ENCODE measurements around the gene SNTG2.
"Not testable (repeated sequence)": the region's sequence is repeated elsewhere in the genome, so short reads cannot be mapped to it uniquely, and the experiment has no call there.

SNTG2 gene

GRCh38 chr2:1060372-1060771, 109.7 kb downstream of the SNTG2 start:
- no peak for DNase-seq

DNA sequence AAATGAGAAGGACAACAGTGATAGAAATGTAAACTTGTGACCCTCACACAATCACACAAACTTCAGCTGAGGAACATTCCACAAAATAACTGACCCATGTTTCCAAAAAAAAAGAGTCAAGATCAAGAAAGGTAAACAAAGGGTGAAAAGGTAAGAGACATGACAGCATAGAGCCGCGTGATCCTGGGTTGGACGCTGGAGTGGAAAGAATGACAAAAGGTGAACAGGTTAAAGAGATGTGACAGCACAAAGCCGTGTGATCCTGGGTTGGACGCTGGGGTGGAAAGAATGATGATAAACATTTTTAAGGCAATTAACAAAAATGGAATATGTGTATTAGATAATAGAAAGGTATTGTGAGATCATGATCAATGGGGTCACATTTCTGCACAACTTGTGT, 110.3 kb downstream of the SNTG2 start:
- DNase-seq, result no peak

DNA sequence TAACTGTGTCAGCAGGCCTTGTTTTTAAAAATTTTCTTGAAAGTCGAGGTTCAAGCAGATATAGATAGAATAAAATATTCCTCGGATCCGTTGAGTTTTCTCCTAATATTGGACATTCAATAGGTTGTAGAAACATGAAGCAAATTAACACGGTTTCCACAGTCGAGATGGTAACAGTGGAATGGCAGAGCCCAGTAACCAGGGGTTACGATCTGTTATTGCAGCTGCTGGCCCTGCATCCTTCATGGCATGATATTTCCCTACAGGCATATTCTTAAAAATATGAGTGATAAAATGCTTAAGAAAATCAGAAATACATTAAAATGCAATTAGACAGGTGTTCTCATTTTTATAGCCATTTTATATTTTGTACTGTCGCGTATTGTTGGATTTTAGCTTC, 117.6 kb downstream of the SNTG2 start:
- DNase-seq, result no peak

GRCh38 chr2:1068822-1069221, 118.2 kb downstream of the SNTG2 start:
- no peak for DNase-seq

GRCh38 chr2:1069847-1070246, 119.2 kb downstream of the SNTG2 start:
- DNase-seq, result no peak

GRCh38 chr2:1070601-1071000, 120.0 kb downstream of the SNTG2 start:
- DNase-seq, result no peak

DNA sequence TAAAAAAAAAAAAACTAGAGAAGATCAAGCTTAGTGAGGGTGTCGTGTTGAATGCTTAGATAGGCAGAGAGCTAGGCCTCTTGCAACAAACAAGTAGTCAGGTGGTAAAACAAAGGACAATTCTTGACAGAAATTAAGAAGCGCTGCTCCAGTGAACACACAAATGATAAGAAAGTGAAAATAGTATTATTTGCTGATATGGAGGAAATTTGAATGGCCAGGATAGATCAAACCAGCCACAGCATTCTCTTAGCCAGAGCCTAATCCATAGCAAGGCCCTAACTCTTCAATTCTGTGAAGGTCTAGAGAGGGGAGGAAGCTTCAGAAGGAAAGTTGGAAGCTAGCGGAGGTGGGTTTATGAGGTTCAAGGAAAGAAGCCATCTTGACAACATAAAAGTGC, 121.0 kb downstream of the SNTG2 start:
- DNase-seq, result no peak

GRCh38 chr2:1072250-1072649, 121.6 kb downstream of the SNTG2 start:
- no peak for DNase-seq

- no peak for DNase-seq
These were observed 127.3 kb downstream of the SNTG2 start for GRCh38 chr2:1077911-1078310.

DNA sequence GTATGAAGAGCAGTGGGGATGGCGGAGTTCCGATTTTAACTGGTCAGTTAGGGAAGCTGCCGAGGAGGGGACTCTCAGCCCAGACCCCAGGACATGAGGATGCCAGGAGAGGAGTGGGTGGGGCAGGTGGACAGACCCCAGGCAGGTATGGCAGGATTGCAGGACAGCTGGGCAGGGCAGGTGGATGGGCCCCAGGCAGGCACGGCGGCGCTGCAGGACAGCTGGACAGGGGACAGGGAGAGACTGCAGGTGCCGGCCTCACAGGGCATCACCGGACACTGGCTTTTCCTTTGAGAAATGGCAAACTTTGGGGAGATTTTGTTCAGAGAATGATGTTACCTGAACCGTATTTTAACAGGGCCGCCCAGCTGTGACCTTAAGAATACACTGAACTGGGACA, 127.7 kb downstream of the SNTG2 start:
- DNase-seq, result no peak

- no peak for DNase-seq
These were observed 129.5 kb downstream of the SNTG2 start for GRCh38 chr2:1079873-1080799.

DNA sequence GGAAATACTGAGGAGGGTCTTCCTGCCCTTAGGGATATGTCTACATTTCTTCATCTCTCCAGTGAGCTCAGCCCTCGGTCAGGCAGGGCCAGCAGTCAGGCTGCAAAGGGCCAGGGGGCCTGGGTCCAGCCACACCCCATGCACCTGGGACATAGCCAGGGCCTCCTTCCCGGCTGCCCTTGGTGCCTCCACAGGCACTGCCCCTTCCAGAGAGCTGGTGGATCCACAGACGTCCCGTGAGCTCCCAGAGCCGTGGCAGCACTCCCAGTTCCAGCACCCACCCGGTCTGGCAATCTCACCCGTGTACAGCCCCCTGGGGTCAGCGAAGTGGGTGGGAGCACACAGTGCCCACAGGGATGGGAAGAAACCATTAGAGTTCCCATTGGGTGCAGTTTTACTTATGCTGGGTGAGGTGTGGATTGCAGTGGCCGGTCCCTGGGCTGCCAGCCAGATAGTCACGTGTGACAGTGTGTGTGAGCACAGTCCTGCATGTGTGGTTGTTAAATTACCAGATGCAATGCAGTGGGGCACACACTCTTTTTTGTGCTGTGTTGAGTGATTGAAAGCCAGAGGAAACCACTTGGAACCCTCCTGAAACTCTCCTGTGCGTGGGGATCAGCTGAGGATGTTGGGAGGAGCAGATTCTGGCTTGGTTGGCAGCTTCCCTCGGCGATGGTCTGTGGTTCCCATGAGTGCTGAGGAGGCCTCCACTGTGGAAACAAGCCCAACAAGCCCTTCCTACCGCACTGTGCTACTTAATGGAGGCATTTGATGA, 131.0 kb downstream of the SNTG2 start:
- DNase-seq, result no peak

- no peak for DNase-seq
These were observed 132.0 kb downstream of the SNTG2 start for GRCh38 chr2:1082456-1083205.

- DNase-seq, result no peak
These were observed 137.7 kb downstream of the SNTG2 start for GRCh38 chr2:1088192-1088860.

DNA sequence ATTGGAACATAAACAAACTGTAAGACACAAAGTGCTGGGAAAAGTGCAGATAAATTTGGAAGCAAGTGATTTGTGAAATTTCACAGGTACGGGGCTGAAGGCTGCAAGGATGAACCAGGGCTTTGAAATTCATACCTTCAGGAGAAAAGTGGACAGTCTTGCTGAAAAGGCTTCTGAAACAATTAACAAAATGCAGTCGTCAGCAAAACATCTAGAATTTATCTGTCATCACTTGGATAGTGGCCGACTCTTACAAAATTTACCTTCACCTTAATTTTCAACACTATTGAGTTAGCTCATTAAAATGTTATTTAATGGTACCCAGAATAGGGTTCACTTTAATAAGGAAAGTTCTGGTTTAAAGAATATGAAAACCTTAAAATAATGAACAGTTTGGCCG, 138.3 kb downstream of the SNTG2 start:
- no peak for DNase-seq

DNA sequence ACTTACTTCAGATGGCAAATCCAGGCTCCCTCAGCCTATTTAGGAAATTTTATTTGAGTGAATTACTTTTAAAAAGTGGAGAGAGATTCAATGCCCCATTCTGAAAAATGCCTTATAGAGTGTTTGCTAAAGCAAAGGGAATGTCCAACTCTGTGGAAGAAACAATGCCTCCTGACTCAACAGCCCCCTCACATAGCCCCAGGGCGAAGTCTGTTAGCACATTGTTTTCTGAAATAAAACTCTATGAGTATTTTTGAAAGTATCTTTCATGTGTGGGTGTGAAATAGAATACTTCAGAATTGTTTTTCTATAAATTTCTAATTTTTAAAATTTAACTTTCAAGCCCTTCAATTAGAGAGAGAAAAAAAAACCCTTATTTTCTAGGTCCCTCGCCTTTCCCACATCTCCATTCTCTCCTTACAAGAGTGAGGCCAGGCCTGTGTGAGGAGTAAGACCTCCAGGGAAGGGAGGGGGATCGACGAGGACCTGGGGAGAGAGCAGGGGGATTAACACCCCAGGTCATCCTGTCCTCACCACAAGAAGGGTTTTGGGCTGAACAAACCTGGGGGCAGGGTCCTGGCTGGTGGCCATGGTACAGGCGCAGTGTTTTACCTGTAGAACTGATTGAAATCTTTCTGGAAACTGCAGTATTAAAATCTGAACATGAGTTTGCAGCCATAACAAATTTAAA, 141.4 kb downstream of the SNTG2 start:
- DNase-seq, result no peak

DNA sequence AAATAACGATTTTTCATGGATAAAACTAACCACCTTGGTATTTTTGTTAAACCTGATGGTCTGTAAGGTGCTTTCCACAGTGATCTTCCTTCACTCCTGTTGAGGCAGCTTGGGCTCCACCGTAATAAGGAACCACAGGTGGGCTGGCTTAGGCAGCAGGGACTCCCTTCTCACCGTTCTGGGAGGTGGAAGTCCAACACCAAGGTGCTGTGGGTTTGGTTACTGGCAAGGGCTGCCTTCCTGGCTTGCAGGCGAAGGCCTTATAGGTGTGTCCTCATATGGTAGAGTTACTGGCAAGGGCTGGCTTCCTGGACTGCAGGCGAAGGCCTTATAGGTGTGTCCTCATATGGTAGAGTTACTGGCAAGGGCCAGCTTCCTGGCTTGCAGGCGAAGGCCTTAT, 143.0 kb downstream of the SNTG2 start:
- DNase-seq, result not testable (repeated sequence)

DNA sequence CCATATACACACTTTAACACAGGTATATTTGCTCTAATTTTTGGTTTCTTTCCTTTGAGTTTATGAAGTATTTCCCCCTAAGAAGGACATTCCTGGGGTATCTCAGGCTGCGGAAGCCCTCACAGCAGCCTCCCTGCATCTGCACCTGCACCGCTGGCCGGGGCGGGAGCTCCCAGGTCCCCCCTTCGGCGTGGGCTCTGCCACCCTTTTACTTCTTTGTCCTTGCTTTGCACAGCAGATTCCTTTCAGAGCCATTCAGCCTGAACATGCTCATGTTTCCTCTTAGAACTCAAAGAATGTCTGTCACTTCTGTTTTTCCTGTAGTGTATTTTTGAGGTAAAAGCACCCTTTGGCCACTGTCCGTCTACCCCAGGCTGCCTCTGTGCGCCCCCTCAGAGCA, 146.5 kb downstream of the SNTG2 start:
- DNase-seq, result no peak

- DNase-seq, result no peak
These were observed 148.8 kb downstream of the SNTG2 start for GRCh38 chr2:1099418-1099817.

DNA sequence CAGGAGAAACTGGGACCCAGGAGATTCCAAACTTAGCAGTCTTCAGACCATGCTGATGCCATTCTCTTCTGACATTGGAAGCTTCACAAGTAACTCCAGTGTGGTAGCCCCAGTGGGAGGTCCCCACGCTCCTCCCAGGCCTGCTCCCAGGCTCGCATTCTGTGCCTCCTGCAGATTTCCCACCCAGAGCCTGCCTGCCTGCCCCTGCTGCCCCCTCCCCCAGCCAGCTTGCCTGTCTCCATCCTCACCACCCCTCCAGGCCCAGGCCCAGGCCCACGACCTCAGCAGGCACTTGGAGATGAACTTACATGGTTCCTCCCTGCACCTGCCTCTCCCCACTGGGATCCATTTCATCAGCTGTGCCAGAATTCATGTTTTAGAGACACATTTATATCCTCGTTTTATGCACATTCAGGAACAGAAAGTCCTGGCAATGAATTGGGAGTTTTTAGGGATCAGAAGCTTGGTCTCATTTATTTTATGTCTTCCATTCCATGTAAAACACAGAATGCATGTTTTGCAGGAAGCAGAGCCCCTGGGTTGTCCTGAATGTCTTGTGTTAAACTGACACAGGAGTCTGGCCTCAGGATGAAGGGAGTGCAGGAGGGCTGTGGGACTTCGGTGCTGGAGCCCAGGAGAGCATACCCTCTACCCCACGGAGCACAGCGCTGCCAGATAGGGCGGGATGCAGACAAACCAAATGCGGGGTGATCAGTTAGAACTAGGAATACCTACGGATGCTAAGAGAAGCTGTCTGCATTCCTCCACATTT, 150.5 kb downstream of the SNTG2 start:
- DNase-seq, result no peak

DNA sequence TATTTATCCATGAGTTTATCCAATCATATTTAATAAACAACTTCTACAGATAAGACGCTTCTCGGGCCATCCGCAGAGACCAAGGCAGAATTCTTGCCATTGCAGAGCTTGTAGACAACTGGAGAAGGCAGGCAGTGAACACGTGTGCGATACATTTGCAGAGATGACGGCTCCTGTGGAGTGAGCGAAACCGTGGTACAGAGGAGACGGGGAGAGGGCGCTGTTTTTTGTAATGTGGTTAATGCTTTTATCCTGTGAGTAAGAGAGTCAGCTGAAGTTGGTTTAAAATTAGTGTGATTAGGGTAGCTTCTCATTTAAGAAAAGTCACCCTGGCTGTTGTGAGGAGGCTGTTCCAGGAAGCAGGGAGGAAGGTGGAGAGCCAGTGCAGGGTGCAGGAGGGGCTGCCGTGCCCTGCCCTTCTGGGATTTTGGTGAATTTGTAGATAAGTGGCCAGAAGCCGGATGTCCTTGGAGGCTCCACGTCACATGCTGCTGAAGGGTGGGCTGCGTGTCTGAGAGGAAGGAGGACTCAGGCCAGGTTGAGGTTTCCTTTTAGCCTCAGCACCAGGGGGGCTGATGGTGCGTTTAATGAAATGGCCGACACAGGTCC, 151.4 kb downstream of the SNTG2 start:
- no peak for DNase-seq

Data from bone marrow (tissue), 2 donors.